GM12892 (cell line): ENCODE data around the gene PRPF4.
A peak's percentile ranks its signal among the peaks of the same experiment; 100 is the strongest.
"Not testable (repeated sequence)": the region's sequence is repeated elsewhere in the genome, so short reads cannot be mapped to it uniquely, and the experiment has no call there.

Experiments
- DNase-seq: peaks from one replicate; pipeline ENCODE4 v3.0.0; 2011; ENCODE audit not compliant: insufficient read length
- FAIRE-seq: peaks from 2 replicates; lab custom pipeline; 2011; peaks lifted over from hg19 to GRCh38; lab: Jason Lieb, UNC
- POLR2A ChIP-seq: IDR thresholded peaks from 2 replicates; pipeline ENCODE4 v1.6.1; 2011; ENCODE audit warnings: low read depth, low read length, control low read depth
- POLR2AphosphoS5 ChIP-seq: IDR thresholded peaks from 2 replicates; pipeline ENCODE4 v1.6.1; 2011; ENCODE audit warnings: low read depth, low read length, control low read depth
- TAF1 ChIP-seq: IDR thresholded peaks from 2 replicates; pipeline ENCODE4 v1.6.1; 2011; ENCODE audit warnings: low read depth, mild to moderate bottlenecking, control low read depth, low read length, borderline replicate concordance

PRPF4 gene

DNA sequence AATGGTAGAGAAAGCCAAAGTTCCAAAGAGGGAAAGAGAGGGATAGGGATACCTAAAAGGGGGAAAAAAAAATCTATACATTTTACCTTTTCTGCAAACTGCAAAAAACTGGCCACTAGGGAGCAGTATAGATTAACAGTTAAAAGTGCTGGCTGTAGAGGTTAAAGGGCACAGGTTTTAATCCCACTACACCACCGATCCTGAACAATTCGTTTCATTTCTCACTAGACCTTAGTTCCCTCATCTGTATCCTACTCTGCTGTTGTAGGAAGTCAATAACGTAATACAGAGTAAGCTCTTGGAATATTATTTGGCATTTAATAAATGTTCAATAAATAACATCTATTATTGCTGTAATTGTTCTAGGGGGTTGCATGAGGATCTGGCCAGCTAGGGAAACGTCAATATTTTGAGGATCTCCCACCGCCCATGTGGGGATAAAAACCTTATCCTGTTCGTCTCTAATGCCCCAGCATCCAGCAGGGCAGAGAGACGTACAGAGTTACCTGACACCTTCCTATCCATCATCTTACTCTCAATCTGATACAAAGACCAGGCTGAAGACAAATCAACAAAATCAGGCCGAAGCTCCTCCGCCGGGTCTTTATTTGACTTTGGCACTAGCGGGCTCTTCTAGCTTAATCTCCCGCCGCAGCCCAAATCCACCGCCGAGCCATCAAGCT is 843 bp upstream of the PRPF4 start:
- no peak for TF ChIP-seq POLR2A
- TF ChIP-seq TAF1, result no peak
- no peak for TF ChIP-seq POLR2AphosphoS5
- FAIRE-seq (peak; percentile 89), DNase-seq (peak; percentile 35)

DNA sequence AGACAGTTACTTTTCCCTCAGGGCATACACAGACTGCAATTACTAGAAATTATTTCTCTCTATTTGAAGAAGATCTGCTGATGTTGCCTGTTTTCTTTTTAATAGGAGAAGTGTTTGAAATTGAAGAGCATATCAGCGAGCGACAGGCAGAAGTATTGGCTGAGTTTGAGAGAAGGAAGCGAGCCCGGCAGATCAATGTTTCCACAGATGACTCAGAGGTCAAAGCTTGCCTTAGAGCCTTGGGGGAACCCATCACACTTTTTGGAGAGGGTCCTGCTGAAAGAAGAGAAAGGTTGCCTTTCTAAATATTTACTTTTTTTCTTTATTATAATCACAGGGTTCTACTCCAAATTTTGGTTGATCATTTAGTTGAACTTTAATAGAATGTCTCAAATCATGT is 3.4 kb downstream of the PRPF4 start:
- FAIRE-seq, result no peak

DNA sequence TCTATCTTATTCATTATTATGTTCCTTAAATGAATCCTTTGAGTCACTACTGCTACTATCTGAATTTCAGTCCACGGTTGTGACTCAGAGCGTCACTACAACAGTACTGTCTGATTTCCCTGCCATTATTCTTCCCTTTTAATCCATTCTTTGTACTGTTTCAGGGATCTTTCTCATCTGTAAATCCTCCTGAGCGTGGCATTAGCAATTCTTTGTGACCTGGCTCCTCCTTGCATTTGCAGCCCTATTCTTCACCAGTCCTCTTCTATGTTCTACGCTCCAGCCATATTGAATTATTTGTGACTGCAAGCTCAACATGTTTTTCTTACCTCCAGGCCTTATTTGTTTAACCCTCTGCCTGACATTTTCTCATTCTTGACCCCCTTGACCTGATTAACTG is 5.9 kb downstream of the PRPF4 start:
- TF ChIP-seq TAF1 (no peak), POLR2A (no peak), POLR2AphosphoS5 (no peak)
- no peak for DNase-seq
- no peak for FAIRE-seq

More for the DNA sequence above, 3.4 kb downstream of the PRPF4 start:
- no peak for TF ChIP-seq POLR2AphosphoS5
- no peak for TF ChIP-seq POLR2A
- no peak for TF ChIP-seq TAF1
- DNase-seq, result no peak

DNA sequence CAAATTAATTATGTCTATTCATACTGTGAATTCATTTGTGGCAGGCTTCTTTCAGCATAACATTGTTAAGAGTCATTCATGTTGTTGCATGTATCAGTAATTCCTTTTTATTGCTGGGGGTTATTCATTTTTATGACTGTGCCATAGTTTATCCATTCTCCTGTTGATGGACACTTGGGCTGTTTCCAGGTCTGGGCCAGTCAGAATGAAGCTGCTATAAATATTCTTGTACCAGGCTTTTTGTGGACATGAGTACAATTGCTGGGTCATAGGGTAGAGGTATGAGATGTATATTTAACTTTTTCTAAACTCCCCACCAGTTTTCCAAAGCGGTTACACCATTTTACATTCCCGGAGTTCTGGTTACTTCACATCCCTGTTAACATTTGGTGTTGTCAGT is 13.6 kb downstream of the PRPF4 start:
- DNase-seq (no peak), FAIRE-seq (no peak)
- TF ChIP-seq POLR2AphosphoS5 (no peak), POLR2A (no peak)

DNA sequence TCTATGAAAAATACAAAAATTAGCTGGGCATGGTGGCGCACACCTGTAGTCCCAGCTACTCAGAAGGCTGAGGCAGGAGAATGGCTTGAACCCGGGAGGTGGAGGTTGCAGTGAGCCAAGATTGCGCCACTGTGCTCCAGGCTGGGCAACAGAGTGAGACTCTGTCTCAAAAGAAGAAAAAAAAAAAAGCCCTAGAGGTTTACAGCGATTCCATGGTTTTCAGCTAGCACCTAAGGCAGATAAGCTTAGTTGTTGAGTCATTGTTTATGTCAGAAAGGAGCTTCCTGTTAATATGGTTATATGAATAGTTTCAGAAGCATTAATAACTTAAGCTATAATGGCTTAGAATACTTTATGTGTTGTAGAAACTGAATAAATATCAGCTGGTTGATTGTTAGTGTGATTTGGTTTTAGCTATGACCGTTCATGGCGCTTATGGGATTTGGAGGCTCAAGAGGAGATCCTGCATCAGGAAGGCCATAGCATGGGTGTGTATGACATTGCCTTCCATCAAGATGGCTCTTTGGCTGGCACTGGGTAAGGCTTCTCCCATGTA is 14.7 kb downstream of the PRPF4 start:
- TF ChIP-seq POLR2AphosphoS5 (no peak), TAF1 (no peak), POLR2A (no peak)
- no peak for DNase-seq
- FAIRE-seq, result no peak

DNA sequence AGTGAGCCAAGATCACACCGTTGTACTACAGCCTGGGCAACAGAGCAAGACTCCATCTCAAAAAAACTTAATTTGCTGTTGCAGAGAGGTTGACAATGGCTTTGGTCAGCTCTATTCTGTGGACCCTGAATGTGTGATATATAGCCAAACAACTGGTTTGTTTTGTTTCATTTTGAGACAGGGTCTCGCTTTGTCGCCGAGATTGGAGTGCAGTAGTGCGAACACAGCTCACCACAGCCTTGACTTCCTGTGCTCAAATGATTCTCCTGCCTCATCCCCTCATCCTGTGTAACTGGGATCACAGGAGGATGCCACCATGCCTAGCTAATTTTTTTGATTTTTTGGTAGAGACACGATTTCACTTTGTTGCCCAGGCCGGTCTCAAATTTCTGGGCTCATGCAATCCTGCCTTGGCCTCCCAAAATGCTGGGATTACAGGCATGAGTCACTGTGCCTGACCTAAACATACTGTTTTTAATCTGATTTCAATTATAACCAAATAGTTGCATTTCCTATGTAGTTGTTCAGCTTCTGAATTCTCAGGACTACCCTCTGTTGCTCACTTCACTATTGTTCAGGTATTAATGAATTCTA is 17.9 kb downstream of the PRPF4 start:
- TF ChIP-seq TAF1 (no peak), POLR2AphosphoS5 (no peak), POLR2A (no peak)
- DNase-seq (no peak), FAIRE-seq (no peak)

DNA sequence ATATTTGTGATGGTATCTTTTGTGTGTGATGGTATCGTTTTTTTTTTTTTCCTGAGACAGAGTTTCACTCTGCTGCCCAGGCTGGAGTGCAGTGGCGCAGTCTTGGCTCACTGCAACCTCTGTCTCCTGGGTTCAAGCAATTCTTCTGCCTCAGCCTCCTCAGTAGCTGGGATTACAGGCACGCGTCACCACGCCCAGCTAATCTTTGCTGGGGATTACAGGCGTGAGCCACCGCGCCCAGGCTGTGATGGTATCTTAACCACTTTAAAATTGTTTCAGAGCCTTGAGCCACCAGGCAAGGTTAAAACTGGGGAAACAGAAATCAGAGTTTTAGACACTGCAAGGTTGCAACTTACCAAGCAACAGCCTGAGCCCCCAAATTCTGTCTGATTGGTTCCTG is 20.8 kb downstream of the PRPF4 start:
- not testable (repeated sequence) for FAIRE-seq

DNA sequence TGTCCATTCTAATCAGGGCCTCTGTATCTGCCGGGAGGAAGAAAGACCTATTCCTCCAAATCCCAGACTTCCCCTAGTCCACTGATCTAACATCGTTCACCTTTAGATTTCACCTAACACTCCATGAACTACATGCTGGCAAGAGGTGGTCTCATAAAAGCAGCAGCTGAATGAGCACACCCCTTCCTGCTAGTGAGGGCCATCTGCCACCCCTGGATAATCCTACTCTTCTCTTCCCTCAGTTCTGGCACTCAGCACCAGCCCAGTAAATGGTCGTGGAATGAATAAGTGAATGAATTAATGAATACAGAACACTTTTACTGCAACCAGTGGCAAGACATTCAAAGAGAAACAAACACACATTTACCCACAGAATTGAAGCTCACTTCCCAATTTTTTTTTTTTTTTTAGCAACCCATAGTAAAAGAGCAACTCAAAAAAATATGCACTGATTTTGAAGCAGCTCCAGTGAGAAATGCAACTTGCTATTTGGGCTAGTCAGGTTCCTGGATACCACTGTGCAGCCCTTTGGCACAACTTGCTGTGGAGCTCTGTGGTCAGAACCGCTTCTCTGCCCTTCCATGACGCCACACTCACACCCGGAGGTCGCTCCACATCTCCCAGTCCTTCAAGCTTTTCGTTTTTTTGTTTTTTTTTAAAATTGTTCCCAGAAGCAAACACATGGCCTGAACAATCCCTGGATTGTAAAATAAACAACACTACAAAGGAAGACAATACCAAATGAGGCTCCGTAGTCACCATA is 21.5 kb downstream of the PRPF4 start:
- no peak for FAIRE-seq
- no peak for DNase-seq
- TF ChIP-seq POLR2A (no peak), TAF1 (no peak), POLR2AphosphoS5 (no peak)

More for the DNA sequence above, 20.8 kb downstream of the PRPF4 start:
- DNase-seq, result not testable (repeated sequence)

DNA sequence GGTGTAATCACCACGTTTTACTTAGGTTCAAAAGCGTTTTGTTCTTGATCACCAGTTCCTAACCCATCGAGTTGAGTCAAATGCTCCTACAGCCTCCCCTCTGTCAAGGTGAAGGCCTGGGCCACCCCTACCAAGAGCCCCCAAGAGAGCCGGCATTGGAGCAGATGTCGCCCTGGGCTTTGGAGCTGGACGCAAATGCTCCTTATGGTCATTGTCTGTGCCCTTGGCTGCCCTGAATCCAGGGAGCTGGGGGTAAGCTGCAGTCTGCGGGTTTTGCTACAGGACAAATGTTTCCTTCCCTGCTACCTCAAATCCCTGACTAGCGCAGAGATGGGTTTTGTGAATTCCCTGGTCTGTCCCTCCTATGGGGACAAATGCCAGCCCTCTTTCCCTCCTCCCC is 22.9 kb downstream of the PRPF4 start:
- FAIRE-seq, result no peak
- DNase-seq, result no peak
- TF ChIP-seq TAF1, result no peak
- TF ChIP-seq POLR2A, result no peak
- no peak for TF ChIP-seq POLR2AphosphoS5

DNA sequence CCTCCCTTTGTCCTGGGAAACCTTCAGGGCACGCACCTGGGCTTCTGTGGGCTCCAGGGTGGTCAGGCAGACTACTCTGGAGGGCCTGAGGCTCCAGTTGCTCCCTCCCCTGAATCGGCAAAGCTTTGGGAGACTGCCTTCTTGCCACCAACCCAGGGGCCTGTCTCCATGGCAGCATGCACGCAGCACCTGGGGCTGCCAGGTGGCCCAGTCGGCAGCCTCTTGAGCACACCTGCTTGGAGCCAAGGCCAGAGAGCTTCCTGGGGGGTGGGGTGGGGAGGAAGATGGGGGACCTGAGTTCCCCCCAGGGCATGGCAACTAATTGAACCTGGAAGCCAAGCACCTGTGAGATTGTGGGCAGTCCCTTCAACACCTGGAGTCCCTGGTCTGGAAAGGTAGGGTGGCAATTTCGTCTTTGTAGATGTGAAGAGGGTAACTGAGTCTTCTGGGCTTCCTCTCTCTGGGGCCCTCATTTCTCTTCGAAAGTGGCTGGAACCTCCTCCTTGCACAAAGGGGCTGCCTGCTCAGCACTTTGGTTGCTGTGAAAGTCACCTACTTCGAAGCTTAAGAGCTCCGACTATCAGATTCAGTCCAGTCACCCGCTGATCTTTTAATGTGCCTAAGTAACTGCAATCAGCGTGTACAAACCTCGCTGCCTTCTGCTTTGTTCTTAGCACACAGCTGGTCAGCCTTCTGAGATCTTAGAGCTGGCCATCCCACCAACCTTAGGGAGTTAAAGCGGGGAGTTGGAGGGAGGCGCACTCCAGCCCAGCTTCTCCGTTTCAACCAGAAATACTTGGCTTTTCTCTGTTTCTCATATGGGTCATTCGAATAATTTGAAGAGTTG is 23.7 kb downstream of the PRPF4 start:
- no peak for FAIRE-seq
- no peak for DNase-seq
- TF ChIP-seq POLR2AphosphoS5 (no peak), TAF1 (no peak), POLR2A (no peak)

DNA sequence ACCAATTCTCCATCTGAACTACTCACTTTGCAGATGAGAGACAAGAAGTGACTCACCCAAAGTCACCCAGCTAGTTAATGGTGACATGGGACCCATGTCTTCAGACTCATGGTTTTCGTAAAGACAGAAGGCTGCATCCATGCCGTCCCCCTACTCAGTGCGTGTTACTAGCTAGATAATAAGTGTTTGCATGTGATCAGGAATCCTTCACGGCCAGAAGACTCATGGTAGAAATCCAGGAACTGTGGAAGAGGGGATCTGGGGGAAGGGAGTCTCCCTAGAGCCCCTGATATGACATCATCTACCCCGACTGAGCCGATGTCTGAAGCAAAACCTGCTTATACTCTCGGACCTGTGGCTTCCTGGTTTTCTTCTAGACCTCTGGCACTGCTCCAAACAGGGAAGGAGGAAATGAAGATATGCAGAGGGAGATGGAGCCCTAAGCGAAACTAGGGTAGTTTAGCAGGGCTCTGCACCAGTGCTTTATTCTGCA is 24.4 kb downstream of the PRPF4 start:
- TF ChIP-seq POLR2A (no peak), POLR2AphosphoS5 (no peak), TAF1 (no peak)
- FAIRE-seq, result no peak
- no peak for DNase-seq
